Testis (tissue), 3 donors: ENCODE data around the gene OCSTAMP. TPM values are rescaled to one million over a fixed set of nuclear protein-coding genes. Genes with fewer than 3 reads are reported as not detected.

Source experiments
- DNase-seq: peaks from one replicate; pipeline ENCODE4 v3.0.0-alpha.2; 2019
- H3K27ac ChIP-seq, 2 donors: fragments of 200-600 bp; sonication (generic); one replicate each; pipeline ENCODE4 v1.5.1; 2019
- H3K27me3 ChIP-seq: fragments of 200-600 bp; sonication (generic); one replicate; pipeline ENCODE4 v1.5.1; 2019
- H3K36me3 ChIP-seq: fragments of 200-600 bp; sonication (generic); one replicate; pipeline ENCODE4 v1.5.1; 2017; ENCODE audit warnings: low read depth; ENCODE audit errors: missing control alignments
- H3K4me1 ChIP-seq: fragments of 200-600 bp; sonication (generic); one replicate; pipeline ENCODE4 v1.5.1; 2019
- H3K4me3 ChIP-seq, 2 donors: fragments of 200-600 bp; sonication (generic); one replicate each; pipeline ENCODE4 v1.5.1; 2017 to 2019
- H3K9me3 ChIP-seq: fragments of 200-600 bp; sonication (generic); one replicate; pipeline ENCODE4 v1.5.1; 2017
- CTCF ChIP-seq, 3 experiments: fragments of 450-650 bp in 2 of 3; fragments of 200-600 bp in 1 of 3; sonication (generic) in 1 of 3; IDR thresholded peaks; one replicate each; pipeline ENCODE4 v1.5.1; 2016 to 2019; ENCODE audit warnings: antibody characterized with exemption in 3 of 3, mild to moderate bottlenecking in 2 of 3, moderate library complexity in 1 of 3
- POLR2A ChIP-seq: fragments of 450-650 bp; IDR thresholded peaks from one replicate; pipeline ENCODE4 v1.6.1; 2017; ENCODE audit warnings: antibody characterized with exemption, mild to moderate bottlenecking, moderate library complexity
- WGBS, 2 donors: methylation state at CpG; one replicate each; pipeline ENCODE4 v1.1.5; 2018; 5-methylcytosine and 5-hydroxymethylcytosine counted together
- intact Hi-C: fragments of 100-400 bp; cut with DNase I; formaldehyde crosslinking; loops from one replicate; pipeline ENCODE4 v1.15.1; 2023; ENCODE audit warnings: low total_unique reads
- polyA plus RNA-seq: library from polyadenylated mRNA; stranded (reverse); fragments of 350-450 nt; fragmentation: Illumina TruSeq; extraction: RNeasy Lipid Tissue Mini Kit (QIAGEN cat#74804); gene quantifications from one replicate; pipeline ENCODE4 v1.2.3, GENCODE V29; 2014; ENCODE audit warnings: low read depth, low replicate concordance; ENCODE audit not compliant: insufficient read depth
- total RNA-seq, 2 donors: library from RNA; depleted of rRNA; stranded (reverse); fragments of >200 nt; gene quantifications; one replicate each; pipeline ENCODE4 v1.2.3, GENCODE V29; 2016

OCSTAMP gene
- total and polyA plus RNA-seq, 3 donors from 2014 or later = 0.25 to 0.56 TPM; not detected in 1

GRCh38 chr20:46523108-46523507, 27.3 kb downstream of the OCSTAMP start:
- 65% methylated on average over 5 of the region's 5 CpGs for WGBS, 2 donors
- Histone ChIP-seq H3K27ac (no peak overlapping the region), H3K27me3 (no peaks in the 10 kb centered on the region), H3K4me1 (no peaks in the 10 kb centered on the region), H3K36me3 (no peaks in the 10 kb centered on the region), H3K9me3 (no peaks in the 10 kb centered on the region), H3K4me3 (no peak overlapping the region)
- DNase-seq = no peak
- TF ChIP-seq CTCF (IDR thresholded peaks at IDR 0.05) (no peak), POLR2A (no peak)
- intact Hi-C loops = no loop called here

- intact Hi-C loops = no loop called here
- Histone ChIP-seq H3K9me3 (no peaks in the 10 kb centered on the region), H3K36me3 (no peaks in the 10 kb centered on the region), H3K27me3 (no peaks in the 10 kb centered on the region), H3K4me3 (no peak overlapping the region), H3K4me1 (no peaks in the 10 kb centered on the region), H3K27ac (no peak overlapping the region)
- DNase-seq = peak; percentile 76
- TF ChIP-seq POLR2A (no peak), CTCF (IDR thresholded peaks at IDR 0.05) (peak; percentile 35 to 63 (median 58))
- 39 to 44% methylated on average over 4 of the region's 4 CpGs for WGBS, 2 donors
Measured at GRCh38 chr20:46520976-46521579, 29.4 kb downstream of the OCSTAMP start.

GRCh38 chr20:46520540-46520939, 29.9 kb downstream of the OCSTAMP start:
- H3K27ac ChIP-seq = no peak overlapping the region
- 90 to 93% methylated on average over 4 of the region's 4 CpGs for whole genome bisulfite sequencing, 2 donors
- no peaks in the 10 kb centered on the region for H3K36me3 ChIP-seq
- H3K4me1 ChIP-seq = no peaks in the 10 kb centered on the region
- TF ChIP-seq CTCF (IDR thresholded peaks at IDR 0.05) = no peak
- TF ChIP-seq POLR2A = no peak
- H3K9me3 ChIP-seq = no peaks in the 10 kb centered on the region
- H3K4me3 ChIP-seq = no peak overlapping the region
- H3K27me3 ChIP-seq = no peaks in the 10 kb centered on the region
- DNase-seq = no peak
- intact Hi-C loops = no loop called here

- H3K4me1 ChIP-seq = no peaks in the 10 kb centered on the region
- no peaks in the 10 kb centered on the region for H3K36me3 ChIP-seq
- no peak for DNase-seq
- H3K27ac ChIP-seq = no peak overlapping the region
- no peak overlapping the region for H3K4me3 ChIP-seq
- no peak for TF ChIP-seq POLR2A
- no peak for TF ChIP-seq CTCF (IDR thresholded peaks at IDR 0.05)
- 81 to 82% methylated on average over 3 of the region's 3 CpGs for WGBS, 2 donors
- H3K9me3 ChIP-seq = no peaks in the 10 kb centered on the region
- intact Hi-C loops = no loop called here
- no peaks in the 10 kb centered on the region for H3K27me3 ChIP-seq
Measured at GRCh38 chr20:46519471-46520068, 30.9 kb downstream of the OCSTAMP start.
